GM19467 (cell line): Measurements from ENCODE around the gene FLCN.

ENCODE experiments used
- ATAC-seq: cut with Tn5 transposase; IDR thresholded peaks from one replicate; pipeline ENCODE4 v1.9.1; 2021; ENCODE audit warnings: mild to moderate bottlenecking, moderate library complexity; ENCODE audit not compliant: unreplicated experiment

Gene FLCN

DNA sequence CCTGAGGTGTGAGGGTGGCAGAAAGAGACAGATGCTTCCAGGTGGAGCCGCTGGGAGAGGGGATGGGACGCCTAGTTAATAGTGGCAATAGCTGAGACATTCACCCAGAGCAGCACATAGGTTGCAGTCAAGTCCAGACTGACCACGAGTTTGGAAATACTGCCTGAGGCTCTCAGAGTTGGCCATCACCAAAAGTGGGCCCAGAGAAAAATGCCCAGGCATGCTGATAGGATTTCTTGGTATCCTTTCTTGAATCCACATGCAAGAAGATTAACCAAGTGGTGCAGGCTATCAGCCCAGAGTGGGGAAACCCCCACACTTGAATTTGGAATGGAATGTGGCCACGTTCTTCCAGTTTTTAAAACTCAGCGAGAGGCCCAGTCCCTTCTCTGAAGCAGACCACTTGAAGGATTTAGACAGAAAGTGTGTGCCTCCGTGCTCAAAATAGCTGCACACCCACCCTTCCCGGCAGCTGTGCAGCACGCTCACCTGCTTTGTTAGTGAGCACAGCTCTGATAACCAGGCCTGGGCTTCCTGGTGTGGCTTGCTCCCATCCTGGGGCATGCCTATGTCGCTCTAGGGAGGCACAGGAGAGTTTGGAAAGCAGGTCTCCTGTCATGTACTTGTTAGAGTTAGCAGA, 66.5 kb downstream of the FLCN start:
- no peak for ATAC-seq

DNA sequence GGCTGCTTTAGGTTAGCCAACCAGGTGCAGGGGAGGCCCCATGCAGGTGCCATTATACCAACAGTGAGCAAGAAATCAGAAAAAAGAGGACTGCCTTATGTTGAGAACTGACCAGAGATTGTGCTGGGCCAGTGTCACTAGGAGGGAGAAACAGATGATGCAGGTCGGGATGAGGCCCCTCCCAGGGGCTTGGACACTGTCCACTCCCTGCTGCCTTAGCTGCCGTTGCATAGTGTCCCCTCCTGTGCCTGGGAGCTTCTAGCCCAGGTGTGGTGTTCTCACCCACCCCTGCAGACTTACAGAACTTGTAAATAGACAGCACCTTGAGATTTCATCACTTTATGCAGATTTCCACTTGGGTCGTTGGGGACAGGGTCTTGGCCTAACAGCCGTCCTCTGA, 67.6 kb downstream of the FLCN start:
- ATAC-seq = no peak

DNA sequence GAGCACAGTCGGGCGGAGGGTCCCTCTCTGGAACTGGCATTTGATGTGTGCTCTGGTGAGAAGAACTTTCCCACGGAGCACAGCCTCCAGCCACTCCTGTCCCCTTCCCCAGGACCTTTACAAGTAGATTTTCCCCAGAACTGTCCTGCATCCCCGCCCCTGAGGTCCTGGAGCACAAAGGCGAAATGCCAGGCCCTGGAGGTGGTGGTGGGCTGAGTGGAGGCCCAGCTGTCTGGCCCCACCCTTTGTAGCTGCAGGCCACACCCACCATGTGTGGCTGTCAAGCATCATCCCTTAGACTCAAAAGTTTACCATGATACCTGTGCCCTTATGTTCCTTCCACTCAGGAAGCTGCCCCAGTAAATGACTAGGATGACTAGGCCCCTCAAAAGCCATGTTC, 68.6 kb downstream of the FLCN start:
- no peak for ATAC-seq

DNA sequence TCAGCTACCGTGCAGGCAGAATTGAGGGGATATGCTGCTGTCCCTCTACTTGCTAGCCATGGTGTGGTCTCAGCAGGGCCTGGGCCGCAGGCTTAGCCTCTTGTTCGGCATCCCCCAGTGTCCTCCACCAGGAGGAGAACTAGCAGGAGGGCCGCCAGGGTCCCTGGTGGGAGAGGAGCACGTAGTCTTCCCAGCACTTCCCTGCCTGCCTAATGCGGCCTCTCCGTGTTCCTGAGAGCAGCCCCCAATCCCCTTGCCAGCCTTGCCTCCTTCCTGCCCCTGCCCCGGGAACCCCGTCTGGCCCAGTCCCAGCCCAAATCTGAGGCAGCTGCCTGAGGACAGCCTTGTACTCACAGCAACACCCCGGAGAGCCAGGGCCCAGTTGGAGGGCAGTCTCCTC, 69.0 kb downstream of the FLCN start:
- no peak for ATAC-seq

DNA sequence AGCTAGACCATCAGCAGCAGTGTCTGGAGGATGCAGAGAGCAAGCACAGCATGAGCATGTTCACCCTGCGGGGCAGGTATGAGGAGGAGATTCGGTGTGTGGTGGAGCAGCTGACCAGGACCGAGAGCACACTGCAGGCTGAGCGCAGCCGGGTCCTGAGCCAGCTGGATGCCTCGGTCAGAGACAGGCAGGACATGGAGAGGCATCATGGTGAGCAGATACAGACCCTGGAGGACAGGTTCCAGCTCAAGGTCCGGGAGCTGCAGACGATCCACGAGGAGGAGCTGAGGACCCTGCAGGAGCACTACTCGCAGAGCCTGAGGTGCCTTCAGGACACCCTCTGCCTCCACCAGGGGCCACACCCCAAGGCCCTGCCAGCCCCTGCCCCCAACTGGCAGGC, 69.6 kb downstream of the FLCN start:
- no peak for ATAC-seq

DNA sequence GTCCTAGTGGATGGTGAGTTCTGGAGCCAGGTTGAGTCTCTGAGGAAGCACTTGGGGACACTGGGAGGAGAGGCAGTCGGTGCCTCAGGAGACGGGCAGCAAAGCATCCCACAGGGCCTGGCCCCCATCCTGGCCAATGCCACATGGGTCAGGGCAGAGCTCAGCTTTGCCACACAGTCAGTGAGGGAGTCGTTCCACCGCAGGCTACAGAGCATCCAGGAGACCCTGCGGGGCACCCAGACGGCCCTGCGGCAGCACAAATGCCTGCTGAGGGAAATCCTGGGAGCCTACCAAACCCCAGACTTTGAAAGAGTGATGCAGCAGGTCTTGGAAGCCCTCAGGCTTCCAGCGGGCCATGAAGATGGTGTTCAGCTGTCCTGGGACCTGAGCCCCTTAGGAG, 70.5 kb downstream of the FLCN start:
- ATAC-seq = no peak

DNA sequence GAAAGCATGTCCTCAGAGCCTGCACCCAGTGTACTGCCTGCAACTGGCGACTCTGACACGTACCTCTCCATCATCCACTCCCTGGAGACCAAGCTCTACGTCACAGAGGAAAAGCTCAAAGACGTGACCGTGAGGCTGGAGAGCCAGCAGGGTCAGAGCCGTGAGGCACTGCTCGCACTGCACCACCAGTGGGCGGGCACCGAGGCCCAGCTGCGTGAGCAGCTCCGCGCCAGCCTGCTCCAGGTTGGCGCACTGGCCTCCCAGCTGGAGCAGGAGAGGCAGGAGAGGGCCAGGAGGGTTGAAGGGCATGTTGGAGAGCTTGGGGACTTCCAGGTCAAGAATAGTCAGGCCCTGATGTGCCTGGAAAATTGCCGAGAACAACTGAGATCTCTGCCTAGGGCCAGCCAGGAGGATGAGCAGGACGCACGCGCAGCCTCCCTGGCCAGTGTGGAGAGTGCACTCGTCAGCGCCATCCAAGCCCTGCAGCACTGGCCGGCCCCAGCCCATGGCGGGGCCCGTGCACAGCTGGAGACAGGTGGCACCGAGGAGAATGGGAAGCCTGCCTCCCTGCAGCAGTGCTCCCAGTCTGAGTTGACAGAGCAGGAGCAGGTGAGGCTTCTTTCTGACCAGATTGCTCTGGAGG, 71.2 kb downstream of the FLCN start:
- no peak for ATAC-seq

DNA sequence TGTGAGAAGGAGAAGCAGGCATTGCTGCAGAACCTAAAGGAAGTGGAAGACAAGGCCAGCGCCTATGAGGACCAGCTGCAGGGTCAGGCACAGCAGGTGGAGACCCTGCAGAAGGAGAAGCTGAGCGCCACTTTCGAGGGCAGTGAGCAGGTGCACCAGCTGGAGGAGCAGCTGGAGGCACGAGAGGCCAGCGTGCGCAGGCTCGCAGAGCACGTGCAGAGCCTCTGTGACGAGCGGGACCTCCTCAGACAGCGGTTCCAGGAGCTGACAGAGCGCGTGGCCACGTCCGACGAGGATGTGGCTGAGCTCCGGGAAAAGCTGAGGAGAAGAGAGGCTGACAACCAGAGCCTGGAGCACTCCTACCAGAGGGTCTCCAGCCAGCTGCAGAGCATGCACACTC, 72.3 kb downstream of the FLCN start:
- ATAC-seq = no peak

DNA sequence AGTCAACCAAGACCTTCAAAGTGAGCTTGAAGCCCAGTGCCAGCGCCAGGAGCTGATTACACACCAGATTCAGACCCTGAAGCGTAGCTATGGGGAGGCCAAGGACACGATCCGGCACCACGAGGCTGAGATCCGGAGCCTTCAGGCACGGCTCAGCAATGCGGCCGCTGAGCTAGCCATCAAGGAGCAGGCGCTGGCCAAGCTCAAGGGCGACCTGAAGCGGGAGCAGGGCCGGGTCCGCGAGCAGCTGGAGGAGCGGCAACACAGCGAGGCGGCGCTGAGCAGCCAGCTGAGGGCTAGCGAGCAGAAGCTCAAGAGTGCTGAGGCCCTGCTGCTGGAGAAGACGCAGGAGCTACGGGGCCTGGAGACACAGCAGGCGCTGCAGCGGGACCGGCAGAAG, 72.8 kb downstream of the FLCN start:
- no peak for ATAC-seq
